ENCODE data around the gene PRKACB.
"Not testable (repeated sequence)": the region's sequence is repeated elsewhere in the genome, so short reads cannot be mapped to it uniquely, and the experiment has no call there.

The PRKACB gene

GRCh38 chr1:84143796-84144565, at the start of gene PRKACB:
PRKACB (plus strand) TSS chr1:84144271; CDS start chr1:84144362, 91 bp downstream.
- no peak for DNase-seq (ENCODE audit: low read depth)

- DNase-seq (ENCODE audit: low read depth), result no peak
Observed at GRCh38 chr1:84095308-84095707, 48.8 kb upstream of the PRKACB start.

DNA sequence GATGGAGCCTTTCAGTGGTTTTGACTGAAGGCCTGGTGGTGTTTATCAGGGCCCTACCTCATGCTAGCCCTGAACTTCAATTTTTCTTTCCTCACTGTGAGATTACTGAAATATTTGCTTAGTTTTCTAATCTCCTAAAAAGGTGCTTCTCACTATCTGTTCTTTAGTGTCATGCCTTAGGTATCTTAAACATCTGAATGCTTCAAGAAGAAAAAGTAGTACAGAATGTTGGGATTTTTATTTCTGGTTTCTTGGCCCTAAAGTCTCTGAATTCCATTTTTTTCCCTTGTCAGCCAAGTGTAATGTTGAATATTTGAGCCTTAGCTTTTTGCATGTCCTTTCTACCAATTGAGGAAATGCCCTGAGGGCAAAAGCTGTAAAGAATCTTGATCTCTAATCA, 47.9 kb upstream of the PRKACB start:
- no peak for DNase-seq (ENCODE audit: low read depth)

DNA sequence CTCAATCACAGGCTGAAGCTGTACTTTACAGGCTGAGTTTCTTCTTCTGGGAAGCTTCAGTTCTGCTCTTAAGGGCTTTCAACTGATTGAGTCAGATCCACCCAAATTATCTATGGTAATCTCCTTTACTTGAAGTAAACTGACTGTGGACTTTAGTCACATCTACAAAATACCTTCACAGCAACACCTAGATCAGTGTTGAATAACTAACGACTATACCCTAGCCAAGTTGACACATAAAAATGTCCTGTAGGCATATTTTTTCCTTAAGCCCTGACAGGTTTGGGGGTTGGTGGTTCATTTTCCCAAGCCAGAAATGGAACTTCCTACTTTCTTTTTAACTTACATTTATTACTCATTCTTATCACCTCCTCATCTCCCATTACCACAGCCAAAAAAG, 42.9 kb upstream of the PRKACB start:
- no peak for DNase-seq (ENCODE audit: low read depth)

GRCh38 chr1:84103197-84103992, 40.7 kb upstream of the PRKACB start:
- DNase-seq (ENCODE audit: low read depth), result no peak

DNA sequence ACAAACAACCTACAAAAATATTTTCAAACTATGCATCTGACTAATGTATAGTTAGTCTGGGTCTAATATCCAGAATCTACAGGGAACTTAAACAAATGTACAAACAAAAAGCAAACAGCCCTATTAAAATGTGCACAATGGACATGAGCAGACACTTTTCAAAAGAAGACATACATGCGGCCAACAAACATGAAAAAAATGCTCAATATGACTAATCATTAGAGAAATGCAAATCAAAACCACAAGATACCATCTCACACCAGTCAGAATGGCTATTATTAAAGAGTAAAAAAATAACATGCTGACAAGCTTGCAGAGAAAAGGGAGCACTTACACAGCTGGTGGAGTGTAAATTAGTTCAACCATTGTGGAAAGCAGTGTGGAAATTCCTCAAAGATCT, 36.5 kb upstream of the PRKACB start:
- DNase-seq (ENCODE audit: low read depth), result not testable (repeated sequence)

DNA sequence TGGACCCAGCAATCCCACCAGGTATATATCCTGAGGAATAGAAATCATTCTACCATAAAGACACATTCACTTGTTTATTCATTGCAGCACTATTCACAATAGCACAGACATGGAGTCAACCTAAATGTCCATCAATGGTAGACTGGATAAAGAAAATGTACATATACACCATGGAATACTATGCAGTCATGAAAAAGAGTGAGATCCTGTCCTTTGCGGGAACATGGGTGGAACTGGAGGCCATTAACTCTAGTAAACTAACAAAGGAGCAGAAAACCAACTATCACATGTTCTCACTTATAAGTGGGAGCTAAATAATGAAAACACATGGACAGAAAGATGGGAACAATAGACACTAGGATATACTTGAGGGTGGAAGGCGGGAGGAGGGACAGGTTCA, 36.1 kb upstream of the PRKACB start:
- DNase-seq (ENCODE audit: low read depth), result no peak

DNA sequence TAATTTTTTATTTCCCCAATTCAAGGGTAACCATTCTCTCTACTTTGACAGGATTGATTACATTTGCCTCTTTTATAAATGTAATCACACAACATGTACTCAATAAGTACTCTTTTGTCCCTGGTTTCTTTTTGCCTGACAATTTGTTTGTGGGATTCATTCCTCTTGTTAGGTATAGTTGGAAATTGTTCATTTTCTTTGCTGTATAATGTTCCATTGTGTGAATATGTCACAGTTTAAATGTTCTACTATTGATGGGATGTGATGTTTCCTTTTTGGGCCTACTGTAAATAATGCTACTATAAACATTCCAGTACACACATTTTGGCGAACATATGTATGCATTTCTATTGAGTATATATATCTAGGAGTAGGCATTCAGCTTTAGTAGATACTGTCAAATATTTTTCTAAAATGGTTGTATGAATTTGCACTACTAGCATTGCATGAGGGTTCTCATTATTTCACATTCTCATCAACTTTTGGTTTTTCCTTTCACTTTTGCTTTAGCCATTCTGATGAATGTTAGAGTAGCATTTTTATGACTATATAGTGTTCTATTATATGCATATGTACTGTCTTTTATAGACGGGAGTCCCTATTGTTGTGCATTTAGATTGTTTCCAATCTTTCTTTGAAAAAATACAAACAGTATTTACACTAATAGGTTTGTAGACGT, 35.0 kb upstream of the PRKACB start:
- DNase-seq (ENCODE audit: low read depth), result no peak

DNA sequence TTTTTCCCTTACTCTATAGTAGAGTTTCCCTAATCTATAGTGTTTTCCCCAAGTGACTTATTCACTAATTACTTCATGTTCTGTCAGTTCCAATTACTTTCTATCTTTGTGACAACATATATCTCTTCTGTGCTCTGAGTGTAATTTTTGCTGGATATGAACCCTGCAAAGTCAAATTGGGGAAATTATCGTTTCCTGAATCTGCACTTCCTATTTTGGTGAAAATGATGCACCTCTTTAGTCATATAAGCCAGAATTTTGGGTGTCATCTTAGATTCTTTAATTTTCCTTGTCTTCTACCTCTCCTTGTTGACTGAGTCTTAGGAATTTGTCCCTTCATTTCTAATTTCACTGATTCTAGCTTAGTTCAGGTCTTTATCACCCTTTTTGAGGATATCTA, 33.4 kb upstream of the PRKACB start:
- no peak for DNase-seq (ENCODE audit: low read depth)

GRCh38 chr1:84116558-84116957, 27.5 kb upstream of the PRKACB start:
- DNase-seq (ENCODE audit: low read depth), result no peak

- DNase-seq (ENCODE audit: low read depth), result no peak
Observed at GRCh38 chr1:84117868-84118267, 26.2 kb upstream of the PRKACB start.

DNA sequence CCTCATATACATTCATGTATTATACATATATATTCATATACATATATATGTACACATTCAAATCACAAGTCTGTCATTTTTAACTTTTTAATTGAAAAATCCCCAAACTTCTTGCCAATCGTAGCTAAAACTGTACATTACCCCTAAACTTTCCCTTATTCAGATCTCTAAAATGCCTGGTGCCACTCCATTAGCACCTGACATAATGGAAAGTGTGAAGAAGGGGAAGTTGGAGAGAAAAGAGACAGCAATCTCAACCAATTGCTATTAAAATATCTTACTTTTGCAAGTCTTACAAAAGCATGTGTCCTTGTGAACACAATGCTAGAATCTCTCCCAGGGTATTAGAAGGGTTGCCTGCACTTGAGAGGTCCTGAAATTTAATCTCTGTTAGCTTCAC, 22.7 kb upstream of the PRKACB start:
- no peak for DNase-seq (ENCODE audit: low read depth)

- DNase-seq (ENCODE audit: low read depth), result peak; percentile 31
Observed at GRCh38 chr1:84122780-84123382, 21.2 kb upstream of the PRKACB start.

- no peak for DNase-seq (ENCODE audit: low read depth)
Observed at GRCh38 chr1:84133479-84133878, 10.6 kb upstream of the PRKACB start.

- DNase-seq (ENCODE audit: low read depth), result no peak
Observed at GRCh38 chr1:84135341-84135740, 8.7 kb upstream of the PRKACB start.

DNA sequence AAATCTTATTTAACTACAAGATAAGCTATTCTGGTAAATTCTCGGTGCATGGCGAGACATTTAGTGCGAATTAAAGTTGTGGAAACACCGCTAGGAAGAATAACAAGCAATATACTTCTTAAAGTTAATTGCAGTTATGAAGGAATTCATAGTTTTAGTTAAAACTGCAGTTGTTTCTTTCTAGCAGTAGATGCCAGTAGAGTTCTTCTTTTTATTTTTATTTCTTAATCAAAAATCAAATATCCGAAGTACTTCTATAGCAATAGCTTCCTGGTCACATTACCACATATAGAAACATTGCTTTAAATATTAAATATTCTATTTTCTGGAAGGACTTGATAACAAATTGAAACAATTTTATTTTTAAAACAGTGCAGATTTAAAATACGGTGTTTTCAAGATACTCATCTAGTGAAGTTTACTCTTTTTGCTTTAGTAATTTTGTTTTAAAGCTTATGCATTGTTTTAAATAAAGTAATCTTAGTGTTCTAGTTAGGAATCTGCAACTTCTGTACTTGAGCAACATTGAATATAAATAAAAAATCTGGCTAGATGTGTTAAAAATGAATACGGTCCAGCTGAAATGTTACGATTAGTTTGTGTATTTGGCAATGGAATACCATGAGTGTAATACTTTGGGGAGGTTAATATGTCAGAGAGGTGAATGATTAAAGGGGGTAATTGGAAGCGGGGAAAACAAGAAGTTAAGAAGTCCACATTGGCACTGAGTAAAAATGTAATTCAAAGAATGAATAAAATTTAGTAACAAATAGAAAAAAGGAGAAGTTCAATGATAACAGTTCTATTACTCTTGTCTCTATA, 2.7 kb upstream of the PRKACB start:
- DNase-seq (ENCODE audit: low read depth), result no peak

DNA sequence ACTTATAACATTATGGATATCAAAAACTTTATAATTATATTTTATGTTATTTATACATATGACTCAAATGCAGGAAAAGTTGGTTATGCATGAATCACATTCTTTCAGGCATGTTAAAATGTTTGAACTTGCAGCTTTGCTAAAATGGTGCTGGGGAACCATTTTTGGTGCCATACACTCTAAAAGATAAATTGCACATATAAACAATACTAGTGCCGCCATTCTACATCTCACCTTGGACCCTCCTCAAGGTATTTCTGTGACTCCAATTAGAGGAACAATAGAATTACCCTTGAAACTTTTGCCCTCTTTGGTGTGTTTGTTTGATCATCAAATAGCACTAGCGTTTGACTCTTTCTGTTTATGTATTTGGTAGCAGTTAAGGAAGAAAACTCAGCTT, 997 bp downstream of the PRKACB start:
- no peak for DNase-seq (ENCODE audit: low read depth)

DNA sequence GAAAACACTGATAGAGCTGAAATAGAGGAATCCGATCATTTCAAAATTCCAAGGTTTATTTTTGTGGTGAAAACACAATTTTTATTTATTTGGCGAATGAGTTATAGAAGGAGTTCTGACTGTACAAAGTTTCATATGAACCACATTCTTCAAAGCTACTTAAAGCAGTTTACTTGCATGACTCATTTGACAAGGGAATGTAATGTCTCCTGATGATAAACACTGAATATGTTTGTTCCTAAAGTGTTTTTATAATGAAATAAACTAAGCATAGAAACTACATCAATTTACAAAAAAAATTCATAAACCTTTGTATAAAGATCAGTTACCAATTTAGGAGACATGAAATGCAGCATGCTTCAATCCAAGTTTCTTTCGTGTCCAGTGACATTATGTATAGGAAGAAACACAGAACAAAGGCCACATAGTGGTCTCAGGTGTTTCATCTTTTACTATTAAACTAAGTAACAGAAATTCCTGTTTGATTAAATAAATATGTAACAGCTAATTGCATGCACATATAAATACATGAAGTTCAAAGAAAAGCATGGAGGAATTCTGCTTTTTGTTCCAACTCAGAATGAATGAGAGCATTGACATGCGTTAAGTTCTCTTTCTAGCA, 2.5 kb downstream of the PRKACB start:
- no peak for DNase-seq (ENCODE audit: low read depth)

GRCh38 chr1:84148758-84149157, 4.7 kb downstream of the PRKACB start:
- DNase-seq (ENCODE audit: low read depth), result no peak

DNA sequence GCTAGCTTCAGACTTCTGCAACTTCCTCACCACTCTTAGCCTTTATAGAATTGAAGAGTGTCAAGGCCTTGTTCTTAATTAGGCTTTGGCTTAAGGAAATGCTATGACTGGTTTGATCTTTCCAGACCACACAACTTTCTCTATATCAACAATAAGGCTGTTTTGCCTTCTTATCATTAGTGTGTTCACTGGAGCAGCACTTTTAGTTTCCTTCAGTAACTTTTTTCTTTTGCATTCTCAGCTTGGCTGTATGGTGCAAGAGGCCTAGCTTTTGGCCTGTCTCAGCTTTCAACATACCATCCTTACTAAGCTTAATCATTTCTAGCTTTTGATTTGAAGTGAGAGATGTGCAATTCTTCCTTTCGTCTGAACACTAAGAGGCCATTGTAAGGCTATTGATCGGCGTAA, 8.6 kb downstream of the PRKACB start:
- DNase-seq (ENCODE audit: low read depth), result no peak

DNA sequence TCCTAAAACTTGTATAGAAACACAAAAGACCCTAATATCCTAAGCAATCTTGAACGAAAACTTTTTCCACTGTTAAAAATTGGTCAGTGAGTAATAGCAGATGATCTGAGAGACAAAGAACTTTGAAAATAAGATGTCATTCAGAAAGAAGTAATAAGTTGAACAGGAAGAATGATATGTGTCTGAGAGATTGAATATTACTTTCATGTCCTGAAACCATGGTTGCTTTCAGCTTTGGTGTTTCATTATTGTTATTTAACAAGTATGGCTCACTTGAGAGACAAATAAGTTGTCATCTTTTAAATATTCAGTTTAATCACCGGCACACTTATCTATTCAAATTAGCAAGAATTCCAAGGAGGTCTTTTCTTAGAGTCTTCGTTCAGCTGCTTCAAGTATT, 11.4 kb downstream of the PRKACB start:
- no peak for DNase-seq (ENCODE audit: low read depth)
